PC-3 (cell line): ENCODE data around the gene PSMB10. TPM values are rescaled to one million over a fixed set of nuclear protein-coding genes. Genes with fewer than 3 reads are reported as not detected.

Source experiments
- ATAC-seq: fragments of 200-7000 bp; cut with Tn5 transposase; 2 replicates; pipeline ENCODE4 v1.9.1; 2020; ENCODE audit warnings: mild to moderate bottlenecking, moderate library complexity
- BruUV-seq: library from RNA; stranded (reverse); fragments of 400-500 nt; replicated peaks from 2 replicates; lab custom pipeline; 2021; lab: Mats Ljungman, UMichigan
- CTCF ChIA-PET: fragments of 300-600 bp; sonication (Branson Sonifier 250); formaldehyde crosslinking; loops from one replicate; lab custom pipeline; 2022; ENCODE audit warnings: antibody characterized with exemption; lab: Charles Lee
- POLR2A ChIA-PET: fragments of 300-600 bp; sonication (Branson Sonifier 250); formaldehyde crosslinking; loops from one replicate; lab custom pipeline; 2022; ENCODE audit warnings: antibody characterized with exemption; ENCODE audit not compliant: unreplicated experiment; lab: Charles Lee
- DNase-seq: peaks from one replicate; pipeline ENCODE4 v3.0.0-alpha.2; 2015
- H2AFZ ChIP-seq: fragments of 300-600 bp; sonication (generic); 2 replicates; pipeline ENCODE4 v1.6.0; 2016; ENCODE audit warnings: antibody characterized with exemption, low read length
- H3F3A ChIP-seq: fragments of 300-600 bp; sonication (generic); one replicate; pipeline ENCODE4 v1.6.0; 2017; ENCODE audit warnings: antibody characterized with exemption, low read length, control low read depth, mild to moderate bottlenecking; ENCODE audit not compliant: unreplicated experiment
- H3K27ac ChIP-seq: fragments of 300-600 bp; sonication (generic); 2 replicates; pipeline ENCODE4 v1.5.1; 2016; ENCODE audit warnings: mild to moderate bottlenecking, low read length
- H3K27me3 ChIP-seq: fragments of 300-600 bp; sonication (generic); 2 replicates; pipeline ENCODE4 v1.6.1; 2016; ENCODE audit warnings: low read length, mixed read lengths
- H3K36me3 ChIP-seq: fragments of 300-600 bp; sonication (generic); 2 replicates; pipeline ENCODE4 v1.6.1; 2016; ENCODE audit warnings: low read depth, mixed run types, low read length, mixed read lengths
- H3K4me1 ChIP-seq: fragments of 300-600 bp; sonication (generic); 2 replicates; pipeline ENCODE4 v1.5.1; 2016; ENCODE audit warnings: low read length; ENCODE audit not compliant: insufficient read depth
- H3K4me2 ChIP-seq: fragments of 300-600 bp; sonication (generic); 2 replicates; pipeline ENCODE4 v1.6.0; 2016; ENCODE audit warnings: low read length
- H3K4me3 ChIP-seq: fragments of 300-600 bp; sonication (generic); 2 replicates; pipeline ENCODE4 v1.5.1; 2016; ENCODE audit warnings: mild to moderate bottlenecking, low read length, mixed read lengths
- H3K79me2 ChIP-seq: fragments of 300-600 bp; sonication (generic); 2 replicates; pipeline ENCODE4 v1.6.1; 2017; ENCODE audit warnings: low read length, mixed read lengths
- H3K9ac ChIP-seq: fragments of 300-600 bp; sonication (generic); 2 replicates; pipeline ENCODE4 v1.6.0; 2016; ENCODE audit warnings: mild to moderate bottlenecking, low read length
- H3K9me2 ChIP-seq: fragments of 300-600 bp; sonication (generic); replicated peaks from 2 replicates; pipeline ENCODE4 v1.6.1; 2016; ENCODE audit warnings: mixed run types, low read length, mixed read lengths
- H3K9me3 ChIP-seq: fragments of 300-600 bp; sonication (generic); 2 replicates; pipeline ENCODE4 v1.6.1; 2016; ENCODE audit warnings: low read length, mixed read lengths
- H4K20me1 ChIP-seq: fragments of 300-600 bp; sonication (generic); 2 replicates; pipeline ENCODE4 v1.6.1; 2016; ENCODE audit warnings: low read length, mixed read lengths
- CTCF ChIP-seq: fragments of 300-600 bp; sonication (generic); conservative IDR thresholded peaks from 2 replicates; pipeline ENCODE4 v1.5.1; 2017; ENCODE audit warnings: antibody characterized with exemption, low read depth, mild to moderate bottlenecking, low read length
- EZH2 ChIP-seq: fragments of 300-600 bp; sonication (generic); IDR thresholded peaks from one replicate; pipeline ENCODE4 v1.6.1; 2017; ENCODE audit warnings: antibody characterized with exemption, mild to moderate bottlenecking, low read length; ENCODE audit not compliant: unreplicated experiment
- EZH2phosphoT487 ChIP-seq: fragments of 300-600 bp; sonication (generic); IDR thresholded peaks from 2 replicates; pipeline ENCODE4 v1.6.1; 2018; ENCODE audit warnings: mild to moderate bottlenecking, antibody characterized with exemption, low read length, borderline replicate concordance
- intact Hi-C: fragments of 100-400 bp; cut with micrococcal nuclease; formaldehyde crosslinking; loops from 2 replicates; pipeline ENCODE4 v1.9.0; 2023
- total RNA-seq: library from RNA; depleted of rRNA; stranded (reverse); fragments of >200 nt; gene quantifications from 2 replicates; pipeline ENCODE4 v1.2.3, GENCODE V29; 2014

Gene PSMB10
- total RNA-seq, 1 experiment from 2014 or later = 52.0 TPM

- H3K9me3 ChIP-seq = no peaks in the 10 kb centered on the region
- DNase-seq = no peak
- intact Hi-C loops = no loop called here
- POLR2A ChIA-PET = interaction anchor here (0.6 kb wide), 1 partner anchor 82 kb away, joined by 3 read pairs; the partner anchor contains the start of genes RANBP10 and TSNAXIP1
- no peak overlapping the region for H3K4me3 ChIP-seq
- H2AFZ ChIP-seq = no peak overlapping the region
- H3K4me1 ChIP-seq = peaks cover 12% of the 10 kb centered on the region; the same call in 1 of the 2 replicates
- no peaks in the 10 kb centered on the region for H4K20me1 ChIP-seq
- no peaks in the 10 kb centered on the region for H3F3A ChIP-seq
- CTCF ChIA-PET = no interaction called here
- H3K27ac ChIP-seq = no peak overlapping the region
- no peak for ATAC-seq
- H3K9me2 ChIP-seq = no peaks in the 10 kb centered on the region
- H3K27me3 ChIP-seq = no peaks in the 10 kb centered on the region
- TF ChIP-seq CTCF (no peak), EZH2 (no peak), EZH2phosphoT487 (no peak)
- BruUV-seq = no TSS peak
- no peak overlapping the region for H3K4me2 ChIP-seq
- no peak overlapping the region for H3K9ac ChIP-seq
- H3K79me2 ChIP-seq = peaks cover 2% of the 10 kb centered on the region
- H3K36me3 ChIP-seq = 0 out of 2 replicates have a peak, but pooled peaks cover 4% of the 10 kb centered on the region
These were observed 48.3 kb downstream of the PSMB10 start for GRCh38 chr16:67888331-67888730.

- no peaks in the 10 kb centered on the region for H4K20me1 ChIP-seq
- CTCF ChIA-PET = no interaction called here
- 0 out of 2 replicates have a peak, but pooled peaks cover 4% of the 10 kb centered on the region for H3K36me3 ChIP-seq
- no peak overlapping the region for H3K9ac ChIP-seq
- peaks cover 6% of the 10 kb centered on the region; the same call in 1 of the 2 replicates for H3K4me1 ChIP-seq
- POLR2A ChIA-PET = no interaction called here
- H3K4me2 ChIP-seq = no peak overlapping the region
- BruUV-seq = no TSS peak
- no peak overlapping the region for H2AFZ ChIP-seq
- DNase-seq (no peak), ATAC-seq (no peak)
- H3K27me3 ChIP-seq = no peaks in the 10 kb centered on the region
- no peaks in the 10 kb centered on the region for H3F3A ChIP-seq
- H3K9me2 ChIP-seq = no peaks in the 10 kb centered on the region
- no peak overlapping the region for H3K4me3 ChIP-seq
- no peak overlapping the region for H3K27ac ChIP-seq
- intact Hi-C loops = no loop called here
- TF ChIP-seq EZH2 (no peak), CTCF (no peak), EZH2phosphoT487 (no peak)
- no peaks in the 10 kb centered on the region for H3K9me3 ChIP-seq
- no peaks in the 10 kb centered on the region for H3K79me2 ChIP-seq
These were observed 50.3 kb downstream of the PSMB10 start for GRCh38 chr16:67886387-67886786.

GRCh38 chr16:67885976-67886375 is 50.7 kb downstream of the PSMB10 start:
- Histone ChIP-seq H3K4me2 (no peak overlapping the region), H3K36me3 (peaks cover 4% of the 10 kb centered on the region; the same call in 1 of the 2 replicates), H3K9me2 (no peaks in the 10 kb centered on the region), H3K9ac (no peak overlapping the region), H3K27ac (no peak overlapping the region), H2AFZ (no peak overlapping the region), H3K27me3 (no peaks in the 10 kb centered on the region), H3K4me1 (peaks cover 6% of the 10 kb centered on the region; the same call in 1 of the 2 replicates), H4K20me1 (no peaks in the 10 kb centered on the region), H3K4me3 (no peak overlapping the region), H3K9me3 (no peaks in the 10 kb centered on the region), H3F3A (no peaks in the 10 kb centered on the region), H3K79me2 (no peaks in the 10 kb centered on the region)
- ATAC-seq (no peak), DNase-seq (no peak)
- intact Hi-C loops = no loop called here
- TF ChIP-seq EZH2 (no peak), EZH2phosphoT487 (no peak), CTCF (no peak)
- CTCF ChIA-PET = no interaction called here
- POLR2A ChIA-PET = no interaction called here
- no TSS peak for BruUV-seq
